Naive B cell (primary cell): Measurements from ENCODE around the gene AKIP1. TPM values are rescaled to one million over a fixed set of nuclear protein-coding genes. Genes with fewer than 3 reads are reported as not detected.
"Not testable (repeated sequence)": the region's sequence is repeated elsewhere in the genome, so short reads cannot be mapped to it uniquely, and the experiment has no call there.

Experiments
- ATAC-seq, 2 donors: fragments of 150-1000 bp; cut with Tn5 transposase; 2 replicates each; pipeline ENCODE4 v1.10.0; 2021; ENCODE audit warnings: low read depth in 2 of 2, mild to moderate bottlenecking in 2 of 2, moderate library complexity in 2 of 2
- DNase-seq: peaks from one replicate; pipeline ENCODE4 v3.0.0; 2022
- H3K27ac Mint-ChIP-seq, 6 donors: one replicate each; pipeline ENCODE4 v1.8.0; 2020 to 2022; ENCODE audit warnings: mild to moderate bottlenecking in 6 of 6, mixed read lengths in 6 of 6, moderate library complexity in 5 of 6, inconsistent platforms in 2 of 6
- H3K27me3 Mint-ChIP-seq, 3 donors: one replicate each; pipeline ENCODE4 v1.8.0; 2021 to 2022; ENCODE audit warnings: mixed read lengths in 3 of 3, mild to moderate bottlenecking in 1 of 3
- H3K36me3 Mint-ChIP-seq, 2 donors: one replicate each; pipeline ENCODE4 v1.8.0; 2020 to 2022; ENCODE audit warnings: mixed read lengths in 2 of 2, inconsistent platforms in 1 of 2, mild to moderate bottlenecking in 1 of 2
- H3K4me1 Mint-ChIP-seq, 3 donors: one replicate each; pipeline ENCODE4 v1.8.0; 2020 to 2022; ENCODE audit warnings: mixed read lengths in 3 of 3, inconsistent platforms in 1 of 3, mild to moderate bottlenecking in 1 of 3, moderate library complexity in 1 of 3
- H3K4me3 Mint-ChIP-seq, 8 donors: one replicate each; pipeline ENCODE4 v1.8.0; 2020 to 2022; ENCODE audit warnings: mild to moderate bottlenecking in 8 of 8, mixed read lengths in 8 of 8, moderate library complexity in 8 of 8, inconsistent platforms in 2 of 8
- H3K9me3 Mint-ChIP-seq, 7 donors: one replicate each; pipeline ENCODE4 v1.8.0; 2020 to 2022; ENCODE audit warnings: mixed read lengths in 7 of 7, mild to moderate bottlenecking in 5 of 7, inconsistent platforms in 2 of 7, moderate library complexity in 1 of 7
- polyA plus RNA-seq, 6 donors: library from polyadenylated mRNA; unstranded; fragments of 300-500 nt; fragmentation: Illumina TruSeq; gene quantifications; one replicate each; pipeline ENCODE4 v1.2.3, GENCODE V29; 2021; ENCODE audit warnings: low read depth in 6 of 6

Gene AKIP1
- polyA plus RNA-seq, 6 donors from 2014 or later = 8.2 to 22.4 (median 10.1) TPM

DNA sequence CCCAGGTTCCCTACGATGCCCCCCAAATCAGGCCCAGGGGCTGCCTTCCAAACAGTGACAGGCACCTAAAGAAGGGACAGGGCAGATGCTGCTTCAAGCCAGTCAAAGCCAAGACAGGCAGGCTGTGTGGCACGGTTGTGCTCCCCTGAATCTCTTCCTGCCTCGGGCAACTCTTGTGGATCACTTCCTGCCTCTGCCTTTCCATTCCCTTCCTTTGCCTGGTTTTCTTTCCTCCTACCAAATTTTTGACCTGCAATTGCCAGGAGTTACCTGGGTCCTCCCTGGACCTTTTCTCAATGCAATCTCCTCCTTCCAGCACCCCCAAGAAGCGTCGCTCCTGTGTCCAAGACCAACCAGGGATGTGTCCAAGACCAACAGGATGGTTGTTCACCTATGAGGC, 16.2 kb downstream of the AKIP1 start:
- Mint-ChIP-seq H3K27ac (no peak overlapping the region), H3K4me3 (no peak overlapping the region), H3K4me1 (no peaks in the 10 kb centered on the region)

DNA sequence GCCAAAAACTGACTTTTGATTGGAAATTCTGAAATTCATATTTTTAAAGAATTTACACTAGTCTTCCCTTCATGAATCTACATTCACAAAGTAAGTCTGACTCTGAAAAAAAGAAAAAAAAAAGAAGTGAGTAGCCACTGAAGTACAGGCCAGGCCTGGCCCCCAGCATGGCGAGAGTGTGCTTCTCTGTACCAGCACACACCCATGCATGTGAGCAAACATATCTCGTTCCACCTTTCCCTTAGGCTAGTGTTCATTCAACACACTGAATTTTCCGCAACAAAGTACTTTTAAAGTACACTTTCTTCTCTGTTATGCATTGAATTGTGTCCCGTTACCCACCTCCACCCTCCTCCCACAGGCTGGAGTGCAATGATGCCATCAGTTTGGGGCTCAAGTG, 17.2 kb downstream of the AKIP1 start:
- no peak overlapping the region for H3K27ac Mint-ChIP-seq
- ATAC-seq = no peak

More for the DNA sequence above, 16.2 kb downstream of the AKIP1 start:
- Mint-ChIP-seq H3K9me3 (no peaks in the 10 kb centered on the region), H3K27me3 (no peaks in the 10 kb centered on the region), H3K36me3 (no peaks in the 10 kb centered on the region)
- DNase-seq (no peak), ATAC-seq (no peak)

DNA sequence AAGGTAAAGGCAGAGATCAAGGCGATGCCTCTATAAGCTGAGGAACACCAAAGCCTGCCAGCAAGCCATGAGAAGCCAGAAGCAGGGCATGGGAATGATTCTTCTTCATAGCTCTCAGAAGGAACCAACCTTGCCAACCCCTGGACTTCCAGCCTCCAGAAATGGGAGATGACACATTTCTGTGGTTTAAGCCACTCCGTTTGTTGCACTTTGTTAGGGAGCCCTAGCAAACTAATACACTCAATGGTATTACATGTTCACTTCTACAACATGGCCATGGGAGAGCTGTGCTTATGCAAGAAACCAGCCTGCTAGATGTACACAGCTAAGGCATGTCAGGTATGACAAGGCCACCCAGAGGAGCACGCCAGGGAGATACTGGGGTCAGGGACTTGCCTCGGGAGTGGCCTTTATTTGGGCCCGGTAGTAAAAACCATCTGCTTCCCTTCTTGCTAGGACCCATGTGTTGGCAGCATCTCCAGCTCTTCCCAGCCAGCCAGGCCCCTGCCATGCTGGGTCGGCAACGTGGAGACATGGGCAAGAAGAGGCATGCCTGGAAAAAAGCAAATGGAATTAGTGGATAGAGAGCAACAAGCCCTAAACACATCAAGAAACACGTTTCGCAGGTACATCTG, 18.1 kb downstream of the AKIP1 start:
- DNase-seq (no peak), ATAC-seq (no peak)
- Mint-ChIP-seq H3K4me1 (no peaks in the 10 kb centered on the region), H3K36me3 (no peaks in the 10 kb centered on the region), H3K27me3 (no peaks in the 10 kb centered on the region), H3K27ac (peak overlapping the region in 1 of 6 donors; percentile 33), H3K4me3 (no peak overlapping the region), H3K9me3 (no peaks in the 10 kb centered on the region)

More for the DNA sequence above, 17.2 kb downstream of the AKIP1 start:
- Mint-ChIP-seq H3K36me3 (no peaks in the 10 kb centered on the region), H3K4me1 (no peaks in the 10 kb centered on the region), H3K9me3 (no peaks in the 10 kb centered on the region), H3K4me3 (no peak overlapping the region), H3K27me3 (no peaks in the 10 kb centered on the region)
- DNase-seq = no peak

DNA sequence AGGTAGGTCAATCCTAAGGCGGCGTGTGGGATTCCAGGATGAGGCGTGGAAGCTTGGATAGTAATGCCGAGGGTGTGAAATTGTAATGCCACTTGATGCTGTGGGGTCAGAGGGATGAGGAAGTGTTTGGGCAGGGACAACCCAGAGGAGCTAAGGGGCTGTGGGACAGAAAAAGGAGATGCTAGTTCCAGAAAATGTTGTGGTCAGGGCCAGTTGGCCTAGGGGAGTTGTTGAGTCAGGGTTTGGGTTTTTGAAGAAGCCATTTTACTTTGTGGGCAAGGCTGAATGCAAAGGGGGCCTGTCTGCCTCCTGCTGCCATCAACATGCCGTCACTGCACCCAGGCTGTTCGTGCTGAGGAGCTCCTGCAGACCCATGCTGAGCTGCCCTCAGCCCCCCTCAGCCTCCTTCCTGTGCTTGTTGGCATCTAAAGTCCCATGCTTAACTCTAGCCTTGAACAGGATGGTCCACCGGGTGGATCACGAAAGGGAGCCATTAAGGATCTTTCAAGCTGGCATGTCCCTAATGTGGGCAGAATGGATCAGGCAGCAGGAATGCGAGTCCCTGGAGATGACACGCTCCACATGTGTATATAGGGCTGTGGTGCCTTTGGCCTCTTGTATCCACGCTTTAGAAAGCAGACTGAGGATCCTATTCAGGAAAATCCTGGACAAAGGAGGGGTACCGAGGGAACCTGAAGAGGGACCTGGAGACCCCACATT, 19.6 kb downstream of the AKIP1 start:
- Mint-ChIP-seq H3K27me3 (no peaks in the 10 kb centered on the region), H3K36me3 (no peaks in the 10 kb centered on the region), H3K4me3 (no peak overlapping the region), H3K4me1 (no peaks in the 10 kb centered on the region), H3K9me3 (no peaks in the 10 kb centered on the region), H3K27ac (peak overlapping the region in 2 of 6 donors; percentile 70 to 73)
- DNase-seq (no peak), ATAC-seq (no peak)

DNA sequence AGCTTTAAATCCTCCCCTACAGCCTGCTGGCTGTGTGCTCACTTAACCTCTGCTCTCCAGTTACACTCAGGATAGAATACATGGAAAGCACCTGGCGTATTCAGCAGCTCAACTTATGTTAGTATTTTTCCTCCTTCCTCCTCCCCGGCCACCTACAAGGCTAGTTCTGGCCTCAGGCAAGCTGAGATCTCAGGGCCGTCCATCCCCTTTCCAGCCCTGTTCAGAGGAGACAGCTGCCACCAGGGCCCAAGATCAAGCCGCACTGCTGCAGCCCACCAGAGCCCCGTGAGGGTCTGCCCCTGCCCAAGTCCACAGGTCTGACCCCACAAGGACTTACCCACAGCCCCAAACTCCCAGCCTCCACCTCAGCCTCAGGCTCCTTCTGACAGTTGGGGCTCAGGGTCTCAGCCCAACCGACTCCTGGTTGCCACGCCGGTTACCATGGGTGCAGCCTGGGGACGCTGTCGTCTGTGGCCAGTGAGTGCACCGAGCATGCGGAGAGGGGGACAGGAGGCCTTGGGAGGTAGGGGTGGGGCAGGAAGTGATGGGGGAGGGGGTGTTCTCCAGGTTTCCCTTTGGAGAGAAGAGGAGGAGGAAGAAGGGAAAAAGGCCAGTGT, 21.7 kb downstream of the AKIP1 start, which contains the start of gene C11orf16:
Gene C11orf16 (minus strand): TSS at position 384 of the 617 bp plus-strand sequence. CDS start 639 bp downstream, outside the sequence.
- DNase-seq = no peak
- Mint-ChIP-seq H3K27ac (peak within 1 kb of the TSS in 1 of 6 donors; percentile 33), H3K4me1 (no peaks in the 10 kb centered on the region), H3K4me3 (no peak within 1 kb of the TSS), H3K36me3 (no peaks in the 10 kb centered on the region), H3K9me3 (no peaks in the 10 kb centered on the region), H3K27me3 (no peaks in the 10 kb centered on the region)
- no peak for ATAC-seq

GRCh38 chr11:8933931-8934330, 22.9 kb downstream of the AKIP1 start:
- Mint-ChIP-seq H3K9me3 (no peaks in the 10 kb centered on the region), H3K27me3 (no peaks in the 10 kb centered on the region), H3K4me3 (no peak overlapping the region), H3K36me3 (no peaks in the 10 kb centered on the region), H3K27ac (no peak overlapping the region), H3K4me1 (no peaks in the 10 kb centered on the region)
- DNase-seq (no peak), ATAC-seq (no peak)

- Mint-ChIP-seq H3K9me3 (no peaks in the 10 kb centered on the region), H3K4me3 (no peak overlapping the region), H3K27me3 (no peaks in the 10 kb centered on the region), H3K27ac (peak overlapping the region in 1 of 6 donors; percentile 27), H3K36me3 (no peaks in the 10 kb centered on the region), H3K4me1 (no peaks in the 10 kb centered on the region)
- ATAC-seq (no peak), DNase-seq (no peak)
Measured at GRCh38 chr11:8934742-8935488, 23.9 kb downstream of the AKIP1 start.

DNA sequence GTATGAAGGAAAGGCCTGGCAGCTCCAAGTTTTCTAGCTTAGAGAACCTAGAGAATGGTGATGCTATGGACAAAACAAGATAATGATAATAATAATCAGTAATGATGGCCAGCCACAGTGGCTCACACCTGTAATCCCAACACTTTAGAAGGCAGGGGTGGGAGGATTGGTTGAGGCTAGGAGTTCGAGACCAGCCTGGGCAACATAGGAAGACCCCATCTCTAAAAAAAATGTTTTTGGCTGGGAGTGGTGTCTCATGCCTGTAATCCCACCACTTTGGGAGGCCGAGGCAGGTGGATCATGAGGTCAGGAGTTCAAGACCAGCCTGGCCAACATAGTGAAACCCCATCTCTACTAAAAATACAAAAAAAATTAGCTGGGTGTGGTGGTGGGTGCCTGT, 24.8 kb downstream of the AKIP1 start:
- DNase-seq, H3K36me3 Mint-ChIP-seq, H3K4me3 Mint-ChIP-seq, ATAC-seq, H3K4me1 Mint-ChIP-seq, H3K9me3 Mint-ChIP-seq, H3K27me3 Mint-ChIP-seq: not testable (repeated sequence)
- peak overlapping the region in 1 of 6 donors; percentile 26 for H3K27ac Mint-ChIP-seq

DNA sequence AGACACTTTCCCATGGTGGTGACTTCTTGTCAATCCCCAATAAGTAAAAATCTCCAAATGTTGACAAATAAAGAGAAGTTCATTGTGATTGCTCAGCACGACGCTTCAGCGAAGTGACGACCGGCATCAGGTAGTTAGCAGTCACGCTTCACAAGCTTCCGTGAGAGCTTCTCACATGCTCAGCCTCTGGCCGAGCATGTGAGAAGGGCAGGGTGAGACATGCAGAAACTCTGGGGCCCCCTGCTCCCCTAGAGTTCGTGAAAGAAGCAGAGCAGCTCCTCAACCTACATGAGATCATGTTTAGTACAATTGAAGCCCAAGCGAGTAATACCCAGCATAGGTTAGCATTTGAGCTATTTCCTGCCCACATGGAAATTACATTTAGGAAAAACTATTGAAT, 26.2 kb downstream of the AKIP1 start:
- H3K9me3 Mint-ChIP-seq = no peaks in the 10 kb centered on the region
- H3K4me1 Mint-ChIP-seq = no peaks in the 10 kb centered on the region
- no peak overlapping the region for H3K27ac Mint-ChIP-seq
- no peaks in the 10 kb centered on the region for H3K27me3 Mint-ChIP-seq
- DNase-seq (no peak), ATAC-seq (peak in 1 of 2 donors; percentile 37)
- H3K4me3 Mint-ChIP-seq = no peak overlapping the region
- H3K36me3 Mint-ChIP-seq = no peaks in the 10 kb centered on the region

DNA sequence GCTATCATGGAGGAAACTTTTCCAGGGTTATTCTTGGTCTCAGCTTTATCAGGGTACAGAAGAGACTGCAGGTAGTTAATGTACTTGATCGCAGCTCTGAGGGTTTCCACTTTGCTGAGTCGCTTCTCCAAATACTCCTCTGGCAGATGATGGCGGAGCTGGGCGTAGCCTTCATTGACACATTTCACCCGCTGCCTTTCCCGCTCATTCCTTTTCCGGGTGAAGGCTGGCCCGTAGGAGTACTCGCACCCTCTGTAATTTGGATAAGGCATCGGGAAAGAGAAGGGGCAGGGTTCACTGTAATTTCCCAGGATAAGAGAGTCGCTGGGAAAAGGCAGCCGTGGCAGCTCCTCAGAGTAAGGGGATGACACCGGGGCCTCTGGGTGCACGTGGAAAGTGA, 26.7 kb downstream of the AKIP1 start:
- no peaks in the 10 kb centered on the region for H3K27me3 Mint-ChIP-seq
- H3K4me3 Mint-ChIP-seq = no peak overlapping the region
- no peak overlapping the region for H3K27ac Mint-ChIP-seq
- no peaks in the 10 kb centered on the region for H3K36me3 Mint-ChIP-seq
- H3K9me3 Mint-ChIP-seq = no peaks in the 10 kb centered on the region
- H3K4me1 Mint-ChIP-seq = no peaks in the 10 kb centered on the region
- ATAC-seq (no peak), DNase-seq (no peak)

DNA sequence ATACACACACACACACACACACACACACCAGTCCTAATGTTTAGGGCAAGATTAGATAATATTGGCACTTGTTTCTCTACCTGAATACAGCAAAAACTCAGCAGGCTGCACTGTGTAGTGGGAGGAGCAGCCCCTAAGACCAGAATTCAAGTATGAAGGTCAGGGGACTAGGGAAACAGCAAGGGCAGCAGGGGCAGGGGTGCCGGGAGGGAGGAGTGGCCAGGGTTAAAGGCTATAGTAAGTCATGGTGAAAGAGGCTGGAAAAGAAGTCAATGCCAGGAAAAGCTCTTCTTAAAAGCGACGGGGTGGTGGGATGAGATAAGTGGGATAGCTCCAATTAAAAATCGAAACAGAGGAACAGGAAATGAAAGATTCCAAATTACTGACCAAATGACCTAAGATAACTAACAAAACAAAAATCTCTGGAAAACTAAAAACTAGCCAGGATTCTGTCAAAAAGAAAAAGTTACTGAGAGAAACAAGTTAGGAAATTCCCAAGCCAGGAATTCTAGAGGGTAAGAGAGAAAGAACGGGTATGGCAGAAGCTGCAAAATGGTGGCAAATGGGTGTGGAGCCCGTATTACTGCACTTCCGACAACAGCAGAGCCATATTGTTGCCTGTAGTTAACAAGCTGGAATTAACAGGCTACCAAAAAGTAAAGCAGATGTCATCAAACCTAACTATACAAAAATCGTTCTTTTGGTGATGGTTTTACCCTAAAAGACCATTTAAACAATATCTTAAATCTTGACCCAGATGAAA, 30.5 kb downstream of the AKIP1 start:
- H3K27me3 Mint-ChIP-seq = no peaks in the 10 kb centered on the region
- no peaks in the 10 kb centered on the region for H3K9me3 Mint-ChIP-seq
- no peaks in the 10 kb centered on the region for H3K36me3 Mint-ChIP-seq
- ATAC-seq (no peak), DNase-seq (no peak)
- no peak overlapping the region for H3K27ac Mint-ChIP-seq
- no peak overlapping the region for H3K4me3 Mint-ChIP-seq
- H3K4me1 Mint-ChIP-seq = no peaks in the 10 kb centered on the region

DNA sequence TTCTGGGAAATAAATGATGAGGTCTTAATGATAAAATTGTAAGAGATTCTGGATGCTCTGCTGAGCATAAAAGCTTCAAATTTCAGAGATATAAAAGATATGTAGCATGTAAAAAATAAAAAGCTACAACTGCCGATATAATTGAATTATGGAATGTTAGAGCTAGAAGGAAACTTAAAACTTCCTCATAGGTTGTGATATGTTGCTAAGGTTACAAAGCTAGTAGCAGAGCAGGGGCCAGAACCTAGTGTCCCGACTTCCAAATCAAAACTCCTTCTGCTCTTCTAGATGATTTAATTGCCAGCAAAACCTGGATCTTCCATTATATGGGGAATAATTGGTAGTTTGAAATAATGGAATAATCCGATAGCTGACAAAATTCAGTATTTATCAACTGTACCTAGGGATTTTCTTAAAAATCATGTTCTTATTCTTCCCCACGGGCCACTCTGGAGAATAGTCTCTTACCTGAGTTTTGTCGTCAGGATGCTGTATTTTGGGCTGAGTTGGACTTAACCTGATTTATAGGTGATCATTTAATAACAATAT, 31.6 kb downstream of the AKIP1 start, which contains the start of gene ASCL3:
Gene ASCL3 (minus strand): TSS at position 499 of the 549 bp plus-strand sequence. CDS start 4,855 bp downstream, outside the sequence.
- H3K4me1 Mint-ChIP-seq = no peaks in the 10 kb centered on the region
- H3K27ac Mint-ChIP-seq = no peak within 1 kb of the TSS
- H3K27me3 Mint-ChIP-seq = no peaks in the 10 kb centered on the region
- H3K4me3 Mint-ChIP-seq = no peak within 1 kb of the TSS
- DNase-seq = no peak
- no peak for ATAC-seq
- peaks cover 0 to 8% of the 10 kb centered on the region in 2 donors for H3K36me3 Mint-ChIP-seq
- H3K9me3 Mint-ChIP-seq = no peaks in the 10 kb centered on the region
